Cardiac fibroblast (primary cell): ENCODE measurements around the gene PAPPA.

Source experiments
- DNase-seq, 2 donors: peaks; one replicate each; pipeline versions ENCODE4 v3.0.0 to v3.0.0-alpha.2; 2010; ENCODE audit warnings: low read depth in 2 of 2
- H3K4me3 ChIP-seq, 2 donors: replicated peaks in 1 of 2; 1 replicate in 1 of 2; 2 replicates in 1 of 2; pipeline ENCODE4 v1.5.1; 2011; ENCODE audit warnings: low read depth in 2 of 2, low read length in 2 of 2, mild to moderate bottlenecking in 2 of 2, moderate library complexity in 1 of 2
- TF ChIP-seq, protein P1 (sequence below): IDR thresholded peaks from one replicate; pipeline ENCODE4 v1.5.1; 2011; ENCODE audit warnings: low read depth, mild to moderate bottlenecking, low read length, inconsistent platforms

Gene PAPPA, protein sequence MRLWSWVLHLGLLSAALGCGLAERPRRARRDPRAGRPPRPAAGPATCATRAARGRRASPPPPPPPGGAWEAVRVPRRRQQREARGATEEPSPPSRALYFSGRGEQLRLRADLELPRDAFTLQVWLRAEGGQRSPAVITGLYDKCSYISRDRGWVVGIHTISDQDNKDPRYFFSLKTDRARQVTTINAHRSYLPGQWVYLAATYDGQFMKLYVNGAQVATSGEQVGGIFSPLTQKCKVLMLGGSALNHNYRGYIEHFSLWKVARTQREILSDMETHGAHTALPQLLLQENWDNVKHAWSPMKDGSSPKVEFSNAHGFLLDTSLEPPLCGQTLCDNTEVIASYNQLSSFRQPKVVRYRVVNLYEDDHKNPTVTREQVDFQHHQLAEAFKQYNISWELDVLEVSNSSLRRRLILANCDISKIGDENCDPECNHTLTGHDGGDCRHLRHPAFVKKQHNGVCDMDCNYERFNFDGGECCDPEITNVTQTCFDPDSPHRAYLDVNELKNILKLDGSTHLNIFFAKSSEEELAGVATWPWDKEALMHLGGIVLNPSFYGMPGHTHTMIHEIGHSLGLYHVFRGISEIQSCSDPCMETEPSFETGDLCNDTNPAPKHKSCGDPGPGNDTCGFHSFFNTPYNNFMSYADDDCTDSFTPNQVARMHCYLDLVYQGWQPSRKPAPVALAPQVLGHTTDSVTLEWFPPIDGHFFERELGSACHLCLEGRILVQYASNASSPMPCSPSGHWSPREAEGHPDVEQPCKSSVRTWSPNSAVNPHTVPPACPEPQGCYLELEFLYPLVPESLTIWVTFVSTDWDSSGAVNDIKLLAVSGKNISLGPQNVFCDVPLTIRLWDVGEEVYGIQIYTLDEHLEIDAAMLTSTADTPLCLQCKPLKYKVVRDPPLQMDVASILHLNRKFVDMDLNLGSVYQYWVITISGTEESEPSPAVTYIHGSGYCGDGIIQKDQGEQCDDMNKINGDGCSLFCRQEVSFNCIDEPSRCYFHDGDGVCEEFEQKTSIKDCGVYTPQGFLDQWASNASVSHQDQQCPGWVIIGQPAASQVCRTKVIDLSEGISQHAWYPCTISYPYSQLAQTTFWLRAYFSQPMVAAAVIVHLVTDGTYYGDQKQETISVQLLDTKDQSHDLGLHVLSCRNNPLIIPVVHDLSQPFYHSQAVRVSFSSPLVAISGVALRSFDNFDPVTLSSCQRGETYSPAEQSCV (N-terminal part only)

DNA sequence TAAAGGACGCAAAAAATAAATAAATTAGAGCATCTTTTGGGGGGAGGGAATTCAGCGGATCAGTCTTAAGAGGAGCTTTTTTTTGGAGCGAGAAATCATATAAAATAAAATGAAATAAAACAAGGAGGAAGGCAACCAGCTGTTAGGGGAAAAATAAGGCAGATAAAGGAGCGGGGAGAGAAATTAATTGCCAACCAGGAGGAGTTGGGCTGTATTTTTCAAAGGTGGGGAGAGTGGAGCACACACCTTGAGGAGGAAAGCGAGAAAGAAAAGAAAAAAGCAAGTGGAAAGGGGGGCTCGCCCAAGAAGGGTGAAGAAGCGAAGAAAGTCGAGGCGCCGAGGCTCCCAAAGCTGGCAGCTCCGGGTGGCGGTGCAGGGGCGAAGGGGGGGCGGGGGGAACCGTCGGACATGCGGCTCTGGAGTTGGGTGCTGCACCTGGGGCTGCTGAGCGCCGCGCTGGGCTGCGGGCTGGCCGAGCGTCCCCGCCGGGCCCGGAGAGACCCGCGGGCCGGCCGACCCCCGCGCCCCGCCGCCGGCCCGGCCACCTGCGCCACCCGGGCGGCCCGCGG, at the start of gene PAPPA:
Gene PAPPA (plus strand): TSS at position 27 of the 569 bp plus-strand sequence. CDS start 382 bp downstream, at position 409.
- peak within 1 kb of the TSS; percentile 83 to 88 for H3K4me3 ChIP-seq
- TF ChIP-seq, protein P1, sequence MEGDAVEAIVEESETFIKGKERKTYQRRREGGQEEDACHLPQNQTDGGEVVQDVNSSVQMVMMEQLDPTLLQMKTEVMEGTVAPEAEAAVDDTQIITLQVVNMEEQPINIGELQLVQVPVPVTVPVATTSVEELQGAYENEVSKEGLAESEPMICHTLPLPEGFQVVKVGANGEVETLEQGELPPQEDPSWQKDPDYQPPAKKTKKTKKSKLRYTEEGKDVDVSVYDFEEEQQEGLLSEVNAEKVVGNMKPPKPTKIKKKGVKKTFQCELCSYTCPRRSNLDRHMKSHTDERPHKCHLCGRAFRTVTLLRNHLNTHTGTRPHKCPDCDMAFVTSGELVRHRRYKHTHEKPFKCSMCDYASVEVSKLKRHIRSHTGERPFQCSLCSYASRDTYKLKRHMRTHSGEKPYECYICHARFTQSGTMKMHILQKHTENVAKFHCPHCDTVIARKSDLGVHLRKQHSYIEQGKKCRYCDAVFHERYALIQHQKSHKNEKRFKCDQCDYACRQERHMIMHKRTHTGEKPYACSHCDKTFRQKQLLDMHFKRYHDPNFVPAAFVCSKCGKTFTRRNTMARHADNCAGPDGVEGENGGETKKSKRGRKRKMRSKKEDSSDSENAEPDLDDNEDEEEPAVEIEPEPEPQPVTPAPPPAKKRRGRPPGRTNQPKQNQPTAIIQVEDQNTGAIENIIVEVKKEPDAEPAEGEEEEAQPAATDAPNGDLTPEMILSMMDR = no peak
- no peak for DNase-seq

DNA sequence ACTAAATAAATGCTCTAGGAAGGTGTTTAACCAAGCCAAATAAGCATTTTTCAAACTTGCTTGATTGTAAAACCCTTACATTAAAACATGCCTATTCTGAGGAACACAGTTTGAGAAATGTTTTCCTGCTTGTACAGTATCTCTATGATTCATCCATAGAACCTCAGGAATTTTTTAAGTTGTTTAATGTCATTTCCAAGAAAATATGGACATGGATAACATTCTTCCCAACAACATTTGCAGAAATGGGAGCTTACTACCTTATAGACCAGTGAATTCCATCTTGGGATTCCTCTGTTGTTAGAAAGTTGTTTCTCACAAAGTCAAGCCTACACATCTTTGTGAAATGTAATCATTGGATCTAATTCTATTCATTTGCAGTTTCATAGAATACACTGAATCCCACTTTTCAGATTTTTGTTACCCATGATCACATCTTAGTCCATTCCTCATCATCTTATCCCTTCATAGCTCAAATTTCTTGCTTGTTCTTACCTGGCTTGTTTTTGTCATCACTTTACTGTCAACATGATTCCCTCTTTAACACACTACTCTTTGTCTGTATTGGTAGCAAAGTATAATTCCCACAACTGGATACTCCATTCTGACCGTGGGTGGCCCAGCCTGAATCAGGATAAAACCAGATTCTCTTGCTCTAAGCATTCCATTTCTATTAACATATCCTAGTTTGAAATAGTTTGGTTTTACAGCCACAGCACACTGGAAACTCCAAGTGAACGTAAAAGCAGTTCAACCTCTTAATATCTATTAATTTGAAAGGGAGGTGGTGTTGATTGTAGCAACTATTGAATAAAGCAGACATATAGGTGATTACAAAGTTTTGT, 49.4 kb upstream of the PAPPA start:
- DNase-seq = peak in 1 of 2 donors; percentile 28
- H3K4me3 ChIP-seq = no peak overlapping the region
- TF ChIP-seq, protein P1 = no peak

DNA sequence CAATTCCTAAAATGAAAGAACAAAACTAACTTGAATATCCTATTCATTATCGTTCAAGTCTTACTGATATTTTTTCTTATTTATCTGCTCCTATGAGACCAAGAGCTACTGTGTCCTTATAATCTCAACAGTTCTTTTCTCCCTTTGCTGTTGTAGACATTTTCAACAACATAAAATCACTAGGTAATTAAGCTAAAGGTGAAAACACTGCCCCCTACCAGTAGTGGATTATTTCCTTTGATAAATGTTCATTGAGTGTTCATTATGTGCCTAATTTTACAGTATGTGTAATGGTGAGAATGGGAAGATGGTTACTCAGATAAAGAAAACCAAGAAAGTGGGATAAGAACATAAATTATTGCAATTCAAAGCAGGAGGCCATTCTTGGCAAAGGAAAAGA, 41.4 kb upstream of the PAPPA start:
- peak; percentile 39 to 59 for DNase-seq
- H3K4me3 ChIP-seq = no peak overlapping the region
- TF ChIP-seq, protein P1 = peak; percentile 40

DNA sequence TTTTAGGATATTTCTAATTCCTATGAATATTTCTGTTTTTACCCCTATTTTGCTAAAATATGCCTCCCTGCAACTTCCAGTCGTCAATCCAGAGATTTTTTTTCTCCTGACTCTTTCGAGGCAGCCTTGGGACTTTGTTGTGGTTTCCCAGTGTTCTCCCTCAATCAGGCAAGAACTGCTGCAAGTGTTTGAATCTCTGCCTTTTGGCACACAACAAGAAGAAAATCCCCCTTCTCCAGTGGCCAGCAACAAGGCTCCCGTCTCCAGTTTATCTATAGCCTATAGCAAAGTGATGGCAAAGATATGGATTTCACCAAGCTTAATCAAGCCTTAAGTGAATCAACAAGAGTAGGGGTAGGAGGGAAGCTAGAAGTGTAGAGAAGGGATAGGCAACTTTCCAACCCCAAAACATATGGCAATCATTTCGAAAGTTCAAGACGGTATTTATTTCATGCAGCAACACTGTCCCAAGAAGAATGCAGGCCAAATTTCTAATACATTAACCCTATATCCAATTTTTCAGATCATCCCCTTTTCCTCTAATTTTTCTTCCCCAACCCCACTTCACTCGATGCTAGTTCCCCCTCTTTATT, 37.7 kb upstream of the PAPPA start:
- DNase-seq = peak; percentile 47 to 75
- TF ChIP-seq, protein P1 = no peak
- no peak overlapping the region for H3K4me3 ChIP-seq

DNA sequence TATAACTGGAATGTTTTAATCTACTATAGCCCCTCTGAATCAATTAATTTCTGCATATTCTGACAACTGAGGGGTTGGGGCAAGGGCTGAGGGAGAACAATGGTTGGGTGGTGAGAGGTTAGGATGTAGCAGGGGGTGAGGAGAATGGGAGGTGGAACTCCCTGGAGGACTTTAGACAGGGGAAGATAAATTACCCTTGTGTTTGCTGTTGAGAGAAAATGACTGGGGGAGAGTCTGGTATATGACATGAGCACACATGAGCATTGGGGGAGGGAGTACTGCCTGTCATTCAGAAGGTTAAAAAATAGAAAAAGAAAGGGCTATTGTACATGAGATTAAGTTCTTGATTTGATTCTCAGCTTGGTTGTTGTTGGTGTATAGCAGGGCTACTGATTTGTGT, 37.2 kb upstream of the PAPPA start:
- DNase-seq = no peak
- TF ChIP-seq, protein P1 = no peak
- no peak overlapping the region for H3K4me3 ChIP-seq
